Measurements from ENCODE around the gene IL23R. TPM values are rescaled to one million over a fixed set of nuclear protein-coding genes. Genes with fewer than 3 reads are reported as not detected.

The IL23R gene
- total RNA-seq, 2 donors from 2014 or later = 1.2 to 1.3 TPM

GRCh38 chr1:67171978-67172377 is 5.7 kb downstream of the IL23R start:
- Histone ChIP-seq H3K4me3 (no peak overlapping the region), H3K4me1 (no peaks in the 10 kb centered on the region), H3K36me3 (no peaks in the 10 kb centered on the region), H3K9ac (ENCODE audit: low read depth in 2 of 2, low read length in 2 of 2) (no peak overlapping the region), H3K27ac (no peak overlapping the region), H3K27me3 (no peaks in the 10 kb centered on the region), H3K9me3 (no peaks in the 10 kb centered on the region)
- DNase-seq = no peak
- intact Hi-C loops (cut with DNase I) = no loop called here
- no peak for TF ChIP-seq CTCF (IDR thresholded peaks at IDR 0.05)

- no peak for TF ChIP-seq CTCF (IDR thresholded peaks at IDR 0.05)
- Histone ChIP-seq H3K27ac (no peak overlapping the region), H3K36me3 (no peaks in the 10 kb centered on the region), H3K4me1 (no peaks in the 10 kb centered on the region), H3K4me3 (no peak overlapping the region), H3K27me3 (no peaks in the 10 kb centered on the region), H3K9ac (ENCODE audit: low read depth in 2 of 2, low read length in 2 of 2) (no peak overlapping the region), H3K9me3 (no peaks in the 10 kb centered on the region)
- intact Hi-C loops (cut with DNase I) = no loop called here
- no peak for DNase-seq
These were observed 7.7 kb downstream of the IL23R start for GRCh38 chr1:67173988-67174387.

- Histone ChIP-seq H3K36me3 (no peaks in the 10 kb centered on the region), H3K9me3 (no peaks in the 10 kb centered on the region), H3K27ac (no peak overlapping the region), H3K4me1 (no peaks in the 10 kb centered on the region), H3K4me3 (no peak overlapping the region), H3K9ac (ENCODE audit: low read depth in 2 of 2, low read length in 2 of 2) (no peak overlapping the region), H3K27me3 (no peaks in the 10 kb centered on the region)
- intact Hi-C loops (cut with DNase I) = no loop called here
- no peak for DNase-seq
- no peak for TF ChIP-seq CTCF (IDR thresholded peaks at IDR 0.05)
These were observed 8.5 kb downstream of the IL23R start for GRCh38 chr1:67174716-67175284.

DNA sequence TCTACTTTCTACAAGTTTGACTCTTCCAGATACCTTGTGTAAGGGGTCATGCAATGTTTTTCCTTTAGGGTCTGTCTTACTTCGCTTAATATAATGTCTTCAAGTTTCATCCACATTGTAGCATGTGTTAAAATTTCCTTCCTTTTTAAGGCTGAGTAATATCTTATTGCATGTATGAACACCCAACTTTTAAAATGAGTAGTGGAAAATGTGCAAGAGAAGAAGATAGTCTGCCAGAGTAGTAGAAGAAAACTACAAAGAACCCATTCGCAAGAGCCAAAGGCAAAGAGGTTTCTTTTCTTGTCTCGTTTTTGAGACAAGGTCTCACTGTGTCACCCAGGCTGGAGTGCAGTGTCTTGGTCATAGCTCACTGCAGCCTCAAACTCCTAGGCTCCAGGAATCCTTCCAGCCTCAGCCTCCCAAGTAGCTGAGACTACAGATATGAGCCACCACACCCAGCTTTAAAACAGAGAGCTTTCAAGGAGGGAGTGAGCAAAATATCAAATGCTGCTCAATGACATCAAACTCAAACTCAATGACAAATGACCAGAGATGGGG is 9.4 kb downstream of the IL23R start:
- intact Hi-C loops (cut with DNase I) = no loop called here
- no peak overlapping the region for H3K9ac ChIP-seq (ENCODE audit: low read depth in 2 of 2, low read length in 2 of 2)
- TF ChIP-seq CTCF (IDR thresholded peaks at IDR 0.05) = no peak
- H3K4me1 ChIP-seq = no peaks in the 10 kb centered on the region
- no peaks in the 10 kb centered on the region for H3K27me3 ChIP-seq
- H3K9me3 ChIP-seq = no peaks in the 10 kb centered on the region
- H3K36me3 ChIP-seq = no peaks in the 10 kb centered on the region
- H3K4me3 ChIP-seq = no peak overlapping the region
- DNase-seq = no peak
- no peak overlapping the region for H3K27ac ChIP-seq

GRCh38 chr1:67184838-67185421 is 18.7 kb downstream of the IL23R start:
- intact Hi-C loops (cut with DNase I) = no loop called here
- Histone ChIP-seq H3K4me3 (no peak overlapping the region), H3K27me3 (no peaks in the 10 kb centered on the region), H3K27ac (no peak overlapping the region), H3K4me1 (no peaks in the 10 kb centered on the region), H3K36me3 (no peaks in the 10 kb centered on the region), H3K9me3 (no peaks in the 10 kb centered on the region), H3K9ac (ENCODE audit: low read depth in 2 of 2, low read length in 2 of 2) (no peak overlapping the region)
- TF ChIP-seq CTCF (IDR thresholded peaks at IDR 0.05) = no peak
- no peak for DNase-seq

Data from colonic mucosa (tissue), 4 donors.